Esophagus (tissue), 2 donors: ENCODE data around the gene FAM168B. TPM values are rescaled to one million over a fixed set of nuclear protein-coding genes. Genes with fewer than 3 reads are reported as not detected.

Experiments used
- H3K27ac ChIP-seq, 2 donors: one replicate each; pipeline ENCODE4 v1.5.1; 2013; ENCODE audit warnings: low read depth in 2 of 2, mild to moderate bottlenecking in 2 of 2, inconsistent platforms in 1 of 2, low read length in 1 of 2, moderate library complexity in 1 of 2
- H3K27me3 ChIP-seq, 2 donors: one replicate each; pipeline ENCODE4 v1.6.1; 2013; ENCODE audit warnings: low read length in 2 of 2, control low read depth in 1 of 2, mild to moderate bottlenecking in 1 of 2; ENCODE audit not compliant: insufficient read depth in 2 of 2, control insufficient read depth in 1 of 2
- H3K36me3 ChIP-seq, 2 donors: one replicate each; pipeline ENCODE4 v1.6.1; 2013; ENCODE audit warnings: low read length in 1 of 2; ENCODE audit not compliant: control insufficient read depth in 2 of 2, insufficient read depth in 2 of 2
- H3K4me1 ChIP-seq, 2 donors: one replicate each; pipeline ENCODE4 v1.6.1; 2013; ENCODE audit warnings: low read length in 1 of 2; ENCODE audit not compliant: control insufficient read depth in 2 of 2, insufficient read depth in 2 of 2
- H3K4me3 ChIP-seq, 2 donors: one replicate each; pipeline ENCODE4 v1.5.1; 2013; ENCODE audit warnings: low read length in 2 of 2, mild to moderate bottlenecking in 2 of 2, low read depth in 1 of 2, moderate library complexity in 1 of 2
- H3K9me3 ChIP-seq, 2 donors: one replicate each; pipeline ENCODE4 v1.6.1; 2013; ENCODE audit warnings: mild to moderate bottlenecking in 2 of 2, low read depth in 1 of 2, low read length in 1 of 2, moderate library complexity in 1 of 2; ENCODE audit not compliant: control insufficient read depth in 2 of 2, insufficient read depth in 1 of 2
- WGBS, 2 donors: extraction: QIAGEN DNeasy Blood & Tissue Kit; methylation state at CpG; one replicate each; pipeline ENCODE4 v1.1.7; 2013; 5-methylcytosine and 5-hydroxymethylcytosine counted together
- polyA plus RNA-seq, 2 donors: library from polyadenylated mRNA; stranded (reverse); fragments of 200-250 nt; gene quantifications; one replicate each; pipeline ENCODE4 v1.2.3, GENCODE V29; 2013
- donor health status: healthy with polysubstance abuse.
- donor health status: Bipolar disorder and iron deficiency.

The FAM168B gene
- polyA plus RNA-seq, 2 donors = 13.2 to 27.3 TPM

- Histone ChIP-seq H3K4me1 (peaks cover 3% of the 10 kb centered on the region in 2 donors), H3K36me3 (peaks cover 0 to 19% of the 10 kb centered on the region in 2 donors), H3K27ac (no peak overlapping the region), H3K9me3 (peaks cover 6 to 8% of the 10 kb centered on the region in 2 donors), H3K4me3 (no peak overlapping the region), H3K27me3 (no peaks in the 10 kb centered on the region)
- 73 to 76% methylated on average over 8 of the region's 8 CpGs for WGBS, 2 donors
Measured at GRCh38 chr2:131029812-131030211, 63.4 kb downstream of the FAM168B start.

- Histone ChIP-seq H3K9me3 (peaks cover 6 to 8% of the 10 kb centered on the region in 2 donors), H3K27me3 (no peaks in the 10 kb centered on the region), H3K36me3 (peaks cover 0 to 15% of the 10 kb centered on the region in 2 donors), H3K4me1 (peaks cover 0 to 3% of the 10 kb centered on the region in 2 donors), H3K27ac (no peak overlapping the region), H3K4me3 (no peak overlapping the region)
- 90 to 91% methylated on average over 12 of the region's 12 CpGs for WGBS, 2 donors
Measured at GRCh38 chr2:131027566-131028528, 65.4 kb downstream of the FAM168B start.

- H3K27me3 ChIP-seq = no peaks in the 10 kb centered on the region
- WGBS, 2 donors = 65 to 69% methylated on average over 5 of the region's 5 CpGs
Measured at GRCh38 chr2:131026919-131027318, 66.3 kb downstream of the FAM168B start.

GRCh38 chr2:131023758-131024157, 69.5 kb downstream of the FAM168B start:
- no peaks in the 10 kb centered on the region for H3K27me3 ChIP-seq
- H3K4me1 ChIP-seq = peaks cover 0 to 3% of the 10 kb centered on the region in 2 donors
- WGBS, 2 donors = 91 to 100% methylated on average over 1 of the region's 1 CpG
- H3K9me3 ChIP-seq = peaks cover 6 to 8% of the 10 kb centered on the region in 2 donors
- no peak overlapping the region for H3K4me3 ChIP-seq
- no peak overlapping the region for H3K27ac ChIP-seq
- H3K36me3 ChIP-seq = peaks cover 0 to 12% of the 10 kb centered on the region in 2 donors

More at GRCh38 chr2:131026919-131027318, 66.3 kb downstream of the FAM168B start:
- Histone ChIP-seq H3K27ac (no peak overlapping the region), H3K36me3 (peaks cover 0 to 15% of the 10 kb centered on the region in 2 donors), H3K9me3 (peaks cover 6 to 8% of the 10 kb centered on the region in 2 donors), H3K4me3 (no peak overlapping the region), H3K4me1 (peaks cover 0 to 3% of the 10 kb centered on the region in 2 donors)

GRCh38 chr2:131022731-131023130, 70.5 kb downstream of the FAM168B start:
- Histone ChIP-seq H3K9me3 (peaks cover 3% of the 10 kb centered on the region in 2 donors), H3K4me1 (peaks cover 0 to under 1% of the 10 kb centered on the region in 2 donors), H3K4me3 (no peak overlapping the region), H3K27ac (no peak overlapping the region), H3K27me3 (no peaks in the 10 kb centered on the region), H3K36me3 (peaks cover 0 to 3% of the 10 kb centered on the region in 2 donors)
- 68 to 83% methylated on average over 1 of the region's 1 CpG for WGBS, 2 donors

- H3K4me3 ChIP-seq = no peak overlapping the region
- peak overlapping the region; percentile 62 to 83 for H3K27ac ChIP-seq
- H3K27me3 ChIP-seq = no peaks in the 10 kb centered on the region
- no peaks in the 10 kb centered on the region for H3K36me3 ChIP-seq
- H3K4me1 ChIP-seq = peaks cover 0 to 2% of the 10 kb centered on the region in 2 donors
- whole genome bisulfite sequencing, 2 donors = 23 to 27% methylated on average over 8 of the region's 8 CpGs
- no peaks in the 10 kb centered on the region for H3K9me3 ChIP-seq
Measured at GRCh38 chr2:131016826-131017741, 76.2 kb downstream of the FAM168B start.

- WGBS, 2 donors = 84 to 89% methylated on average over 11 of the region's 11 CpGs
- Histone ChIP-seq H3K4me3 (no peak overlapping the region), H3K9me3 (no peaks in the 10 kb centered on the region), H3K27ac (no peak overlapping the region), H3K27me3 (no peaks in the 10 kb centered on the region), H3K36me3 (no peaks in the 10 kb centered on the region), H3K4me1 (peaks cover 0 to 2% of the 10 kb centered on the region in 2 donors)
Measured at GRCh38 chr2:131015764-131016163, 77.5 kb downstream of the FAM168B start.

GRCh38 chr2:131014141-131014540, 79.1 kb downstream of the FAM168B start:
- Histone ChIP-seq H3K9me3 (no peaks in the 10 kb centered on the region), H3K27ac (no peak overlapping the region), H3K4me1 (peaks cover 0 to 2% of the 10 kb centered on the region in 2 donors), H3K27me3 (no peaks in the 10 kb centered on the region), H3K4me3 (no peak overlapping the region), H3K36me3 (no peaks in the 10 kb centered on the region)

- H3K27me3 ChIP-seq = no peaks in the 10 kb centered on the region
- no peaks in the 10 kb centered on the region for H3K36me3 ChIP-seq
- no peak overlapping the region for H3K4me3 ChIP-seq
- H3K4me1 ChIP-seq = no peaks in the 10 kb centered on the region
- H3K9me3 ChIP-seq = no peaks in the 10 kb centered on the region
- no peak overlapping the region for H3K27ac ChIP-seq
- 58 to 66% methylated on average over 7 of the region's 7 CpGs for WGBS, 2 donors
Measured at GRCh38 chr2:131011486-131011885, 81.8 kb downstream of the FAM168B start.
